A549 (cell line): ENCODE results near the gene SHOC2.

ENCODE experiments used
- CEBPB ChIP-seq, 2 experiments: fragments of >200 bp in 1 of 2; sonication (Bioruptor Twin) in 1 of 2; formaldehyde crosslinking in 1 of 2; IDR thresholded peaks; 2 replicates each; pipeline ENCODE4 v1.6.1; 2012 to 2016
- CTCF ChIP-seq: fragments of >200 bp; sonication (Bioruptor Twin); formaldehyde crosslinking; IDR thresholded peaks from 3 replicates; pipeline ENCODE4 v1.5.1; 2016
- ELK1 ChIP-seq: fragments of 150-350 bp; IDR thresholded peaks from 2 replicates; pipeline ENCODE4 v1.6.1; 2014; ENCODE audit warnings: low read depth, mild to moderate bottlenecking, low read length
- EP300 ChIP-seq, 2 experiments: fragments of >200 bp; sonication (Bioruptor Twin); formaldehyde crosslinking; IDR thresholded peaks; 2 replicates in 1 of 2; 3 replicates in 1 of 2; pipeline ENCODE4 v1.6.1; 2016 to 2017
- KDM1A ChIP-seq: fragments of 200-600 bp; sonication (generic); IDR thresholded peaks from 2 replicates; pipeline ENCODE4 v1.6.1; 2016; ENCODE audit warnings: low read depth, mild to moderate bottlenecking
- MAFK ChIP-seq: fragments of 450-650 bp; IDR thresholded peaks from 2 replicates; pipeline ENCODE4 v1.6.1; 2014; ENCODE audit not compliant: partially characterized antibody
- POLR2A ChIP-seq: IDR thresholded peaks from 2 replicates; pipeline ENCODE4 v1.6.1; 2012; ENCODE audit warnings: mild to moderate bottlenecking, low read length
- RAD21 ChIP-seq, 2 experiments: fragments of >200 bp in 1 of 2; sonication (Bioruptor Twin) in 1 of 2; formaldehyde crosslinking in 1 of 2; IDR thresholded peaks in 1 of 2; conservative IDR thresholded peaks in 1 of 2; 2 replicates in 1 of 2; 3 replicates in 1 of 2; pipeline ENCODE4 v1.6.1; 2012 to 2018; ENCODE audit warnings: inconsistent platforms in 1 of 2
- RARB ChIP-seq: fragments of 250-450 bp; sonication (Bioruptor Pico); IDR thresholded peaks from 2 replicates; pipeline ENCODE4 v1.8.0; 2021; ENCODE audit warnings: mild to moderate bottlenecking, moderate library complexity
- ZFP36 ChIP-seq: fragments of 450-650 bp; IDR thresholded peaks from 2 replicates; pipeline ENCODE4 v1.6.1; 2014; ENCODE audit warnings: borderline replicate concordance; ENCODE audit not compliant: partially characterized antibody
- TF ChIP-seq, protein P1 (sequence below): fragments of 200-600 bp; sonication (generic); IDR thresholded peaks from 2 replicates; pipeline ENCODE4 v1.6.1; 2016; ENCODE audit warnings: antibody characterized with exemption, mild to moderate bottlenecking, moderate library complexity

- TF ChIP-seq CTCF (no peak), POLR2A (no peak), RARB (CRISPR knock-in tag) (no peak), ZFP36 (no peak), CEBPB (IDR thresholded peaks at IDR 0.05) (no peak), EP300 (IDR thresholded peaks at IDR 0.05) (no peak), ELK1 (no peak), MAFK (no peak), RAD21 (conservative IDR thresholded peaks at IDR 0.05 in 1 of 2, IDR thresholded peaks at IDR 0.05 in 1 of 2) (no peak), KDM1A (no peak)
- TF ChIP-seq, protein P1, sequence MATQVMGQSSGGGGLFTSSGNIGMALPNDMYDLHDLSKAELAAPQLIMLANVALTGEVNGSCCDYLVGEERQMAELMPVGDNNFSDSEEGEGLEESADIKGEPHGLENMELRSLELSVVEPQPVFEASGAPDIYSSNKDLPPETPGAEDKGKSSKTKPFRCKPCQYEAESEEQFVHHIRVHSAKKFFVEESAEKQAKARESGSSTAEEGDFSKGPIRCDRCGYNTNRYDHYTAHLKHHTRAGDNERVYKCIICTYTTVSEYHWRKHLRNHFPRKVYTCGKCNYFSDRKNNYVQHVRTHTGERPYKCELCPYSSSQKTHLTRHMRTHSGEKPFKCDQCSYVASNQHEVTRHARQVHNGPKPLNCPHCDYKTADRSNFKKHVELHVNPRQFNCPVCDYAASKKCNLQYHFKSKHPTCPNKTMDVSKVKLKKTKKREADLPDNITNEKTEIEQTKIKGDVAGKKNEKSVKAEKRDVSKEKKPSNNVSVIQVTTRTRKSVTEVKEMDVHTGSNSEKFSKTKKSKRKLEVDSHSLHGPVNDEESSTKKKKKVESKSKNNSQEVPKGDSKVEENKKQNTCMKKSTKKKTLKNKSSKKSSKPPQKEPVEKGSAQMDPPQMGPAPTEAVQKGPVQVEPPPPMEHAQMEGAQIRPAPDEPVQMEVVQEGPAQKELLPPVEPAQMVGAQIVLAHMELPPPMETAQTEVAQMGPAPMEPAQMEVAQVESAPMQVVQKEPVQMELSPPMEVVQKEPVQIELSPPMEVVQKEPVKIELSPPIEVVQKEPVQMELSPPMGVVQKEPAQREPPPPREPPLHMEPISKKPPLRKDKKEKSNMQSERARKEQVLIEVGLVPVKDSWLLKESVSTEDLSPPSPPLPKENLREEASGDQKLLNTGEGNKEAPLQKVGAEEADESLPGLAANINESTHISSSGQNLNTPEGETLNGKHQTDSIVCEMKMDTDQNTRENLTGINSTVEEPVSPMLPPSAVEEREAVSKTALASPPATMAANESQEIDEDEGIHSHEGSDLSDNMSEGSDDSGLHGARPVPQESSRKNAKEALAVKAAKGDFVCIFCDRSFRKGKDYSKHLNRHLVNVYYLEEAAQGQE = no peak
Measured at GRCh38 chr10:110932505-110933180, 13.2 kb downstream of the SHOC2 start.
